Astrocyte (in vitro differentiated cells and primary cell): Measurements from ENCODE around the gene DYNC2I2. TPM values are rescaled to one million over a fixed set of nuclear protein-coding genes. Genes with fewer than 3 reads are reported as not detected.

Experiments used
- DNase-seq: peaks from one replicate; pipeline ENCODE4 v3.0.0-alpha.2; 2010; ENCODE audit warnings: low read depth
- FAIRE-seq: peaks from 2 replicates; lab custom pipeline; 2011; peaks lifted over from hg19 to GRCh38; lab: Jason Lieb, UNC
- H2AFZ ChIP-seq: 2 replicates; pipeline ENCODE4 v1.6.0; 2012; ENCODE audit warnings: low read depth, low read length, inconsistent platforms
- H3K27ac ChIP-seq: 2 replicates; pipeline ENCODE4 v1.5.1; 2011; ENCODE audit warnings: low read depth, low read length, inconsistent platforms
- H3K27me3 ChIP-seq: 2 replicates; pipeline ENCODE4 v1.6.0; 2011; ENCODE audit warnings: low read length, inconsistent platforms; ENCODE audit not compliant: insufficient read depth
- H3K36me3 ChIP-seq: 2 replicates; pipeline ENCODE4 v1.5.1; 2011; ENCODE audit warnings: low read length, inconsistent platforms; ENCODE audit not compliant: insufficient read depth
- H3K4me1 ChIP-seq: 2 replicates; pipeline ENCODE4 v1.5.1; 2011; ENCODE audit warnings: low read length, inconsistent platforms; ENCODE audit not compliant: insufficient read depth
- H3K4me2 ChIP-seq: 2 replicates; pipeline ENCODE4 v1.6.0; 2012; ENCODE audit warnings: low read length, inconsistent platforms
- H3K4me3 ChIP-seq: 2 replicates; pipeline ENCODE4 v1.5.1; 2011; ENCODE audit warnings: low read depth, mild to moderate bottlenecking, low read length, inconsistent platforms; ENCODE audit not compliant: insufficient read depth
- H3K79me2 ChIP-seq: 2 replicates; pipeline ENCODE4 v1.6.0; 2012; ENCODE audit warnings: mild to moderate bottlenecking, low read length, inconsistent platforms; ENCODE audit not compliant: insufficient read depth
- H3K9ac ChIP-seq: 2 replicates; pipeline ENCODE4 v1.6.0; 2012; ENCODE audit warnings: mild to moderate bottlenecking, low read length, inconsistent platforms
- H3K9me3 ChIP-seq: 2 replicates; pipeline ENCODE4 v1.5.1; 2012; ENCODE audit warnings: low read depth, mild to moderate bottlenecking, low read length, inconsistent platforms; ENCODE audit not compliant: insufficient read depth
- H4K20me1 ChIP-seq: 2 replicates; pipeline ENCODE4 v1.6.0; 2012; ENCODE audit warnings: low read length, inconsistent platforms; ENCODE audit not compliant: insufficient read depth
- H3K27ac Mint-ChIP-seq: one replicate; pipeline ENCODE4 v1.8.0; 2021; ENCODE audit warnings: mild to moderate bottlenecking, mixed read lengths; ENCODE audit not compliant: unreplicated experiment
- H3K27me3 Mint-ChIP-seq: one replicate; pipeline ENCODE4 v1.8.0; 2021; ENCODE audit warnings: low read depth, mixed read lengths; ENCODE audit not compliant: unreplicated experiment
- H3K36me3 Mint-ChIP-seq: one replicate; pipeline ENCODE4 v1.8.0; 2021; ENCODE audit warnings: low read depth, mixed read lengths; ENCODE audit not compliant: unreplicated experiment
- H3K4me1 Mint-ChIP-seq: one replicate; pipeline ENCODE4 v1.8.0; 2021; ENCODE audit warnings: low read depth, mixed read lengths; ENCODE audit not compliant: unreplicated experiment
- H3K4me3 Mint-ChIP-seq: one replicate; pipeline ENCODE4 v1.8.0; 2021; ENCODE audit warnings: mild to moderate bottlenecking, moderate library complexity, mixed read lengths; ENCODE audit not compliant: unreplicated experiment
- H3K9me3 Mint-ChIP-seq: one replicate; pipeline ENCODE4 v1.8.0; 2021; ENCODE audit warnings: mild to moderate bottlenecking, mixed read lengths; ENCODE audit not compliant: unreplicated experiment
- EZH2 ChIP-seq: IDR thresholded peaks from 2 replicates; pipeline ENCODE4 v1.6.1; 2012; ENCODE audit warnings: mild to moderate bottlenecking, low read length, inconsistent platforms; ENCODE audit not compliant: insufficient read depth
- total RNA-seq: library from RNA; stranded (reverse); gene quantifications from 2 replicates; pipeline ENCODE4 v1.2.1, GENCODE V29; 2021
- TF ChIP-seq, protein P1 (sequence below): IDR thresholded peaks from 2 replicates; pipeline ENCODE4 v1.5.1; 2011; ENCODE audit warnings: low read depth, mild to moderate bottlenecking, inconsistent platforms, low read length, moderate library complexity; ENCODE audit not compliant: insufficient read depth

The DYNC2I2 gene
- total RNA-seq, 1 donor from 2014 or later, result 20.6 TPM

- H3K9me3 ChIP-seq, result no peaks in the 10 kb centered on the region
- TF ChIP-seq EZH2, result no peak
- TF ChIP-seq, protein P1, sequence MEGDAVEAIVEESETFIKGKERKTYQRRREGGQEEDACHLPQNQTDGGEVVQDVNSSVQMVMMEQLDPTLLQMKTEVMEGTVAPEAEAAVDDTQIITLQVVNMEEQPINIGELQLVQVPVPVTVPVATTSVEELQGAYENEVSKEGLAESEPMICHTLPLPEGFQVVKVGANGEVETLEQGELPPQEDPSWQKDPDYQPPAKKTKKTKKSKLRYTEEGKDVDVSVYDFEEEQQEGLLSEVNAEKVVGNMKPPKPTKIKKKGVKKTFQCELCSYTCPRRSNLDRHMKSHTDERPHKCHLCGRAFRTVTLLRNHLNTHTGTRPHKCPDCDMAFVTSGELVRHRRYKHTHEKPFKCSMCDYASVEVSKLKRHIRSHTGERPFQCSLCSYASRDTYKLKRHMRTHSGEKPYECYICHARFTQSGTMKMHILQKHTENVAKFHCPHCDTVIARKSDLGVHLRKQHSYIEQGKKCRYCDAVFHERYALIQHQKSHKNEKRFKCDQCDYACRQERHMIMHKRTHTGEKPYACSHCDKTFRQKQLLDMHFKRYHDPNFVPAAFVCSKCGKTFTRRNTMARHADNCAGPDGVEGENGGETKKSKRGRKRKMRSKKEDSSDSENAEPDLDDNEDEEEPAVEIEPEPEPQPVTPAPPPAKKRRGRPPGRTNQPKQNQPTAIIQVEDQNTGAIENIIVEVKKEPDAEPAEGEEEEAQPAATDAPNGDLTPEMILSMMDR, result no peak
- DNase-seq (no peak), FAIRE-seq (no peak)
- H3K27me3 ChIP-seq, result no peaks in the 10 kb centered on the region
- peaks cover 74% of the 10 kb centered on the region for H3K36me3 ChIP-seq
- H3K79me2 ChIP-seq, result no peaks in the 10 kb centered on the region
- Mint-ChIP-seq H3K27me3 (no peaks in the 10 kb centered on the region), H3K4me1 (peaks cover 4% of the 10 kb centered on the region), H3K4me3 (no peak overlapping the region), H3K9me3 (no peaks in the 10 kb centered on the region), H3K36me3 (peaks cover 38% of the 10 kb centered on the region), H3K27ac (no peak overlapping the region)
- no peak overlapping the region for H3K4me2 ChIP-seq
- peaks cover 51% of the 10 kb centered on the region for H4K20me1 ChIP-seq
- no peak overlapping the region for H3K4me3 ChIP-seq
- H2AFZ ChIP-seq, result no peak overlapping the region
- H3K4me1 ChIP-seq, result no peaks in the 10 kb centered on the region
- H3K27ac ChIP-seq, result no peak overlapping the region
- no peak overlapping the region for H3K9ac ChIP-seq
These were observed 36.9 kb downstream of the DYNC2I2 start for GRCh38 chr9:128619779-128620178.

GRCh38 chr9:128619127-128619526 is 37.5 kb downstream of the DYNC2I2 start:
- no peak overlapping the region for H3K27ac ChIP-seq
- no peaks in the 10 kb centered on the region for H3K9me3 ChIP-seq
- H3K4me3 ChIP-seq, result no peak overlapping the region
- H3K4me1 ChIP-seq, result no peaks in the 10 kb centered on the region
- peaks cover 72% of the 10 kb centered on the region for H3K36me3 ChIP-seq
- H3K4me3 Mint-ChIP-seq, result no peak overlapping the region
- H4K20me1 ChIP-seq, result peaks cover 49% of the 10 kb centered on the region
- no peak overlapping the region for H3K27ac Mint-ChIP-seq
- H3K27me3 Mint-ChIP-seq, result no peaks in the 10 kb centered on the region
- H3K4me2 ChIP-seq, result no peak overlapping the region
- peaks cover 37% of the 10 kb centered on the region for H3K36me3 Mint-ChIP-seq
- H3K9me3 Mint-ChIP-seq, result no peaks in the 10 kb centered on the region
- no peak overlapping the region for H3K9ac ChIP-seq
- no peak for FAIRE-seq
- no peaks in the 10 kb centered on the region for H3K79me2 ChIP-seq
- no peak overlapping the region for H2AFZ ChIP-seq
- H3K4me1 Mint-ChIP-seq, result peaks cover 4% of the 10 kb centered on the region
- H3K27me3 ChIP-seq, result no peaks in the 10 kb centered on the region
- TF ChIP-seq EZH2, result no peak
- TF ChIP-seq, protein P1, result no peak
- no peak for DNase-seq

GRCh38 chr9:128617943-128618342 is 38.7 kb downstream of the DYNC2I2 start:
- Mint-ChIP-seq H3K9me3 (no peaks in the 10 kb centered on the region), H3K4me3 (no peak overlapping the region), H3K27ac (no peak overlapping the region), H3K36me3 (peaks cover 42% of the 10 kb centered on the region), H3K27me3 (no peaks in the 10 kb centered on the region), H3K4me1 (peaks cover 4% of the 10 kb centered on the region)
- Histone ChIP-seq H3K9me3 (no peaks in the 10 kb centered on the region), H3K79me2 (no peaks in the 10 kb centered on the region), H4K20me1 (peaks cover 47% of the 10 kb centered on the region), H3K9ac (no peak overlapping the region), H2AFZ (no peak overlapping the region), H3K4me3 (no peak overlapping the region), H3K4me1 (no peaks in the 10 kb centered on the region), H3K27ac (no peak overlapping the region), H3K36me3 (peaks cover 79% of the 10 kb centered on the region), H3K4me2 (no peak overlapping the region), H3K27me3 (no peaks in the 10 kb centered on the region)
- TF ChIP-seq EZH2, result no peak
- FAIRE-seq, result no peak
- DNase-seq, result no peak
